CD1c-positive myeloid dendritic cell (primary cell): ENCODE data around the gene PARD3B.
"Not testable (repeated sequence)": the region's sequence is repeated elsewhere in the genome, so short reads cannot be mapped to it uniquely, and the experiment has no call there.

Source experiments
- DNase-seq: peaks from one replicate; pipeline ENCODE4 v3.0.0-alpha.2; 2016; ENCODE audit errors: extremely low spot score

The PARD3B gene

DNA sequence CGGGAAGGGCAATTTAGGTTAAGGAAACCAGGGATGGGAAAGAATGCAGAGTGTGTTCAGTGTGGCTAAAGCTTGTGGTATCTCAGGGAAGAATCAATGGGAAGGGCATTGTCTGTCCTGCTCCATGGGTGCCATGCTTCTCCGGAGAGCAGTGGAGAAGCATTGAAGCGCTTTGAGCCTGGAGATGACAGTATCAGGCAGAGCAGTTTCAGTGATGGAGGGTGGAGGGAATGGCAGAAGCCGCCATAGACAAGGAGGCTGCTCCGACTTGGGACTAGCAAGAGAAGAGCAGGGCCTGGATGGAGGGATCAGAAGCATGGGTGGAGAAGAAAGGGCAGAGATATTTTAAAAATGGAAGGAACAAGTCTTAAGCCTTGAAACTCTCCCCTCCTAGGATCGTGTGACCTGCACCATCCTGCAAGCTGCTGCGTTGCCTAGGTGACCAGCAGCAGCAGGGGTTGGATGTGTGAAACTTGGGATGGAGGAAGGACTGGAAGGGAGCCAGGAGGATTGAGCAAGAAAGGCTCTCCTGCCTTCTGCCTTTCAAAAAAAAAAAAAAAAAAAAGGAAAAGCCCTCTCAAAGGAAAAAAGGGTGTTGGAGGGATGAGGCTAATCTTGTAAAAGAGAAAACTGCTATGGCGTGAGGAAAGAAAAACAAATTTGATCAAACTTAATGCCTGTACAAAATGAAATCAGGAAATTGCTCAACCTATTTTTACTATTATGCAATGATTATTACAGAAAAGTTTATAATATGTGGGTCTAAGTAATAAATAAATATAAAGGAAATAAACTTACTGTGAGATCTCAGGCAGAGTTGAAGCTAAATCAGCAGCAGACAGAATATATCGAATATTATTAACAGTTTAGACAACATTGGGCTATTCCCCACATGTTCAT is 643.2 kb downstream of the PARD3B start:
- DNase-seq = no peak

DNA sequence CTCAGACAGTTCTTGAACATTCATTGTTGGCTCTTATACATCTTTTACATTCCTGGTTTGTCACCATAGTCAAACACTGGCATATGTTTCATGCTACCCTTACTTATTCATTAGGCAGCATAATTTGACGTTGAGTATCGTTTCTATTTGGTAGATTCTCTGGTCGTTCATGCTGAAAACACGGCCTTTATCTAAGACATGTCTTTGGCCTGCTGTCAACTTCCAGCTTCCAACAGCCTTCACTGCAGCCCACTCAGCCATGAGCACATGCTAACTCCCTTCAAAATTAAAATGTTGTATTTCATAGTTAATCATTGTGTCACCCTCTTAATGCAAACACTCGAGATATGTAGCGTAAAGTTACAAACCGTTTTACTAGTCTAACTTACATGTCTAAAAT is 644.0 kb downstream of the PARD3B start:
- DNase-seq = no peak

DNA sequence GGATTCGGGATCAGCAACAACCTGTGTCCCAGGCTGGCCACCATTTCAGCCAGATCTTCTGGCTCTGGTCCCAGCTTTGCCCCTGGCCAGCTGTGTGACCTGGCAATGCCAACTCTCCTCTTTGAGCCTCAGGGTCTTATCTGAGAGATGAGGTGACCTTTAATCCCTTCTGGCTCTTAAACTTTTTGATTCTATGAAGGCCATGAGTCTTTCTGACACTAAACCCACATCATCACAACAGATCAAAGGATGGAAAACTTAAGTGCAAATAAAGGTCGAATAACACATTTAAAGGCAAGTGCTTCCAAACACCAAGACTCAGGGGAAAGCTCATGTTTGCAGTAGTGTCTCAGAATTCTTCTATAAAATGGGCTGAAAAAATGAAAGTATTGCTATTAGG is 645.3 kb downstream of the PARD3B start:
- DNase-seq = no peak

DNA sequence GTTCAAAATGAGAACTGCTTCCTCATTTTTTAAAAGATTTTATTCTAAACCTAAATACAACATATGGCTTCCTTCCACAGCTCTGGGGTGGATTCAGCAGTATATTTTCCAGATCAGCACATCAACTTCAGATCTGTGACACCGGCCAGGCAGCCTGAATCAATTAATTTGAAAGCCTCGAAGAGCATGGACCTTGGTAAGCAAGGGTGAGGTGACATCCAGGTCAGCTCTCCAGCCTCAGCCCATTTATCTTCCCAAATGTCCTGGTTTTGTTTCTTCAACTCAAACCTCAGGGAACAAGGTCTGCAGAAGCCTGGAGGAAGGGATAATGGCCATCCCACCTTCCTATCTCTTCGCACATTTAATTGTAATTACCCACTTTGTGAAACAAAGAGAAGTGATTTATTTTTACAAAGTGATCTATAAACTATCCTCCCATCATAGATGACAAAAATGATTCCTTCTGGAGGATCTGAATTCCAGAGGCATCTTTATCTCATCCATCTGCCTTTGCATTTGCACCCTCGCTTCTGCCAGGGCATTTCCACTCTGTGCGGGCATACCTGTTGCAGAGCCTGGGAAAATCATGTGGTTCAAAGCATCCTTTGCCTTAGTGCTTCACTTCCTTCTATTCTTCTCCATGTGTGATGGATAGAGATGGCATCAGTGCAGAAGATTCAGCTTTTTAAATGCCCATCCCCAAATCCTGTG is 648.0 kb downstream of the PARD3B start:
- DNase-seq = no peak

DNA sequence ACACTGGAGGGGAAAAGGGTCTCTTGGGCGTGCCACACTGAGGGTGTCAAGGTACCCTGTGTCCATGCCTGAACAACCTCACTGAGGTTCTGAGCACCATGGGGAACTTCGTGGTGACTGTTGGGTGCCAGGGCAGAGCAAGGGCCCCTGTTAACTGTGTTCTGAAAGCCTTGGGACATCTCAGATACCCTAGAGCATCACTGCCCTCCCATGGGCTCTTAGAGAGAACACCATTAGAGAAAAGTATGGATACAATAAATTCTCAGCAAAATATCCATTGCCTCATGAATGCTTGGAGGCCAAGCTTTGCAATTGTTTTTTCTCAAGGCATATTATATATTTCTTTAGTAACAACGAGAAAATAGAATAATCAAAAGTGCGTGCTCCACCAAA is 648.6 kb downstream of the PARD3B start:
- DNase-seq = no peak

DNA sequence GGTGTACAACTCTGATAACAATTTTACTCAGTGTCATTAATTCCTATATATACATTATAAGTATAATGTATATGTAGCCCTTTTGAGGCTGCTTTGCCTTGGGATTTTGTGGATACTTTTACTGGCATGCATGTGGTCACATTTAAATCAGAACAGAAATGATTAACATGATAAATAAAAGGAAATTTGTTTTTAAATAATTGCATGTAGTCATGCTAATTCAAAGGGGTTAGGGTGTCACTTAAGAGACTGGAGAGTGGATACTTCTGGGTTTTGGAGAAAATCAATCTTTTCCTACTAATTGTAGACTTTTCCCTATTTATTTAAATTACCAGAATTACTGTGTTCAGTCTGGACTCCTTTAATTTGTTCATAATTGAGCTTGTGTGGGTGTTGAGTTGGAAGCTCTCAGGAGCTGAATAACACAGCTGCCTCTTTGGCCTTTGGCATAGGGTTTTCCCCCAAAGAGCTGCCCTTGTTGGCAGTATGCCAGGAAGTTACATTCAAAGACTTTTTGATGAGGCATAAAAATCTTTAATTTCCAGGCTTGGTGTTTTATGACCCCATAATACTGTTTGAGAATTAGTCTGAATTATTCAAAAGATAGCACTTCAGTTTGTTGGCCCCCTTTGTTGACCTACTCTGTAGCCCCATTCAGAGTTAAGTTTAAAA is 652.3 kb downstream of the PARD3B start:
- no peak for DNase-seq

DNA sequence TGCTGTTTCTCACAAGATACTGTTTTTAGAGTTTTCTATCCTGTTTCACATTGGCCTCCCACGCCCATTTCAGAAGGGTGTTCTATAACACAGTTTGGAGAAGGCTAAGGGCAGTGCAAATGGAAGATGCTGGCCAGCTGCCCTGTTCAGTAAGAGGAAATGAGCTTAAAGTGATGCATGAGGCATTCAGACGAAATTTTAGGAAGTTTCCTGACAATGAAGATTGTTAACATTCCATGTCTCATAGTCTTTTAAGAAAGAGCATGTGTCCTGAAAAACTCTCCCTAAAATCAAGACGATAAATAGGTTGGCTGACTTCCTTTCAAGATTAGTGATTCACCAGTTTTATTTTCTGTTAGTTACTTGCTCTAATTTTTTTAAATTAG is 652.9 kb downstream of the PARD3B start:
- DNase-seq = no peak

DNA sequence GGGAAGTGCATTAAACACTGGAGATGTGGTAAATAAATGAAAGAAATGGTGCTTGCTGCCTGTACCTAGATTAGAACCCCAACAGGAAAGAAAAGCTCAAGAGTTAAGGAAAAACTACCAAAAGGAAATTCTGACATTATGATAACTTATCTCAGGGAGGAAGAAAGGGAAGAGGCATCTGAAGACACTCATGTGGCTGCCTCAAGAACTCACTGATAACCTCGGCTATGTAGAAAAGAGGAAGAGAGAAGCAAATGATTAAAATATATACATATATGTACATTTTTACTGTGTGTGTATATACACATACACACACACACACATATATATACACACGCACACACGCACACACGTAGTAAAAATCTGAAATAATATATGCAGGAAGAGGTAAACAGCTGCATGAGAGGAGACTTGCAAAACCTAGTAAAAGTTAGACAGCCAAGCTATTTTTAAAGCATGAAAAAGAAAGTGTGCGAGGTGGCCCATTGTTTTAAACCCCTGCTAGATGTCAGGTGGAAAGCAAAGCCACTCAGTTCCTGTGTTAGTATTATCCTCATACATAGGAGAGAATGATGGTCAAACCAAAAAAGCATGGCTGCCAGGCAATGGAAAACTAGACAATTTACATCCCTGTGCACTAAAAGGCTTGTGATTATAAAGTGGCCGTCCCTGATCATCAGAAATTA is 654.0 kb downstream of the PARD3B start:
- DNase-seq = no peak

DNA sequence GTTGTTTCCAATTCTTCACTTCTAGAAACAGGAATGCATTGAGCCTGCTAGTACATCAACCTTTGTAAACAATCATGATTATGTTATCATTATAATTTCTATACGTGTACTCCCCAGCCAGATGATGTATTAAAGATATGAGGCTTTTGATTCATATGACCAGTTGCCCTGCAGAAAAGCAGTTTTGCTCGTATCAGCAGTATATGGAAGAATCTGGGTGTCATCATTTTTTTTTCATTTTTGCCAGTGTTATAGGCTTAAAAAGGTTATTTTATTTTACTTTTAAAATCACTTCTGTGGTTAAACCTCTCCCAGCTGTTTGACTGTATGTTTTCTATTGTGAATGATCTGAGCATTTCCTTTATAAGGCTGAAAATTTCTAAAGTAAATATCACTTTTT is 665.2 kb downstream of the PARD3B start:
- no peak for DNase-seq

DNA sequence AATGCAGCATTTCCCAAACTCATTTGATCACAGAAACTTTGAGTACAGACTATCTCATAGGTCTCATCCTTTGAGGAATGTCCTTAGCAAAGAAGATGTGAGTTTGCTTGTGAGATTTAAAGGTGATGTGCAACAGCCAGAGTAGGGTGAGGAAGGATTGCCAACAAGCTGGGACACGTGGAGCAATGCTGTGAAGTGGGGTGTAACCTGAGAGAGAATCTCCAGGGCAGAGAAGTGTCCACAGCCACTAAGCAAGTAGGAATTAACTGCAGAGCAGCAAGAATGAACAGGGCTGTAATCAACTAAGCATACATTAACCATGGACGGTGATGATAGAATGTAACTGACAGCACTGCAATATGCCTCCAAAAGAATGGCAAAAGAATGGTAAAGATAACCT is 667.1 kb downstream of the PARD3B start:
- DNase-seq = no peak

DNA sequence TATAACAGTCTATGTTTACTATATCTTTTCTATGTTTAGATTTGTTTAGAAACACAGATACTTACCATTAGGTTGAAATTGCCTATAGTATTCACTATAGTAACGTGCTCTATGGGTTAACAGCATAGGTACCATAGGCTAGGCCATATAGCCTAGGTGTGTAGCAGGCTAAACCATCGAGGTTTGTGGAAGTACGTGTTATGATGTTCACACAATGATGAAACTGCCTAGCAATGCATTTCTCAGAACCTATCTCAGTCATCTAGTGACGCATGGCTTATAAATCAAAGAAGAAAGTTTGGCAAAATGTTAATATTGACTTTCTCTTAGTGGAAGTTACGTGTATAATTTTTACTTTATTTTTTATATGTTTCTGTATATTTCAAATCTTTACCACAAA is 670.8 kb downstream of the PARD3B start:
- DNase-seq = no peak

DNA sequence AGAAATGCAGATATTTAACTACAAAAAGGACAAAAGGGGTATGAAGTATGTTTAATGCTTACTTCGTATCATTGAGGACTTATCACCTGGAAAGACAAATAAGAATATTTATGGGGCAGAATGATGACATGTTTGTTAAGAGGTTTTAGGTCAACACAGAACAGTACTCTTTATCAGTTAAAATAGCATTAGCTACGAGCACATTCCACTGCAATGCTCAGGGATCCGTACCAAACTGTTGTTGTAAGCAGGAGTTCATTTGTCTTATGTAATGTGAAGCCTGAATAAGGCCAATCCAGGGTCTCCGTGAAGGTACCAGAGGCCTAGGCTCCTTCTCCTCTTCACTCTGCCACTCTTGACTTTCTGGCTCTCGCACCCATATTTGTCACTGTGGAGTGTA is 671.3 kb downstream of the PARD3B start:
- DNase-seq = no peak

DNA sequence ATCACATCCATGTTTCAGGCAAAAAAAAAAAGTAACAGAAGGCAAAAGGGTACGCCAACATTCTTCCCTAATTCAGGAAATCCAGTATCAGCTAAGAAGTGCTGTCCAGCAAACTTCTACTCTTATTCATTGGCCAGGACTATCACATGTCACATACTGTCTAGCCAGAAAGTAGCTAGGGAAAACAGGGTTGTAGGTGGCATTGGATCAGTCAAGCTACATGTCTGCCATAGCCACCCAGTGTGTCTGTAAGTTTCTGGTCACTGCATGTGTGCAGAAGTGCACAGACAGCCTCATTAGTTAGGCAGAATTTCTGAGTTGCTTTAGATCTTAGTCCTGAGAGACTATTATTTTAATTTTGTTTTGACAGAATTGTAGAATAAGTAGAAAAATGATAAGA is 671.7 kb downstream of the PARD3B start:
- no peak for DNase-seq

DNA sequence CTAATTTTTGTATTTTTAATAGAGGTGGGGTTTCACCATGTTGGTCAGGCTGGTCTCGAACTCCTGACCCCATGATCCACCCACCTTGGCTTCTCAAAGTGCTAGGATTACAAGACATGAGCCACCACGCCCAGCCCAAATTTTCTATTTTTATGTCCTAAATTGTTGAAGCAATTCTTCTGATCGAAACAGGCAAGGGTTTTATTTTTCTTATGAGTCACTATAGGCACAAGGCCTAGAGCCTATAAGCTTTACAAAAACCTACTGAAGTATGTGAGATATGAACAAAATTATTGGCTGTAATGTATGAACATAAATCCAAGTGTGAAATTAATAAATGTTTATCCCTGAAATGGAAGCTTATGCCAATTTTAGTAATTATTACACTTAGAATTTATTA is 672.8 kb downstream of the PARD3B start:
- DNase-seq = no peak

DNA sequence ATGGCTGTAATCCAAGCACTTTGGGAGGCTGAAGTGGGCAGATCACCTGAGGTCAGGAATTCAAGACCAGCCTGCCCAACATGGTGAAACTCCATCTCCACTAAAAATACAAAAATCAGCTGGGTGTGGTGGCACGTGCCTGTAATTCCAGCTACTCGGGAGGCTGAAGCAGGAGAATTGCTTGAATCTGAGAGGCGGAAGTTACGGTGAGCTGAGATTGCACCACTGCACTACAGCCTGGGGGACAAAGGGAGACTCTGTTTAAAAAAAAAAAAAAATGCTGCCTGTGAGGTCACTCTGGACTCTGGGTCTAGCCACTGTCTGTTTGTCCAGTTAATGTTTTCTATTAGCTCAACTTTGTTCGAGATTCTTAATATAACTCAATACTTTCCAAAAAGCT is 673.5 kb downstream of the PARD3B start:
- not testable (repeated sequence) for DNase-seq

DNA sequence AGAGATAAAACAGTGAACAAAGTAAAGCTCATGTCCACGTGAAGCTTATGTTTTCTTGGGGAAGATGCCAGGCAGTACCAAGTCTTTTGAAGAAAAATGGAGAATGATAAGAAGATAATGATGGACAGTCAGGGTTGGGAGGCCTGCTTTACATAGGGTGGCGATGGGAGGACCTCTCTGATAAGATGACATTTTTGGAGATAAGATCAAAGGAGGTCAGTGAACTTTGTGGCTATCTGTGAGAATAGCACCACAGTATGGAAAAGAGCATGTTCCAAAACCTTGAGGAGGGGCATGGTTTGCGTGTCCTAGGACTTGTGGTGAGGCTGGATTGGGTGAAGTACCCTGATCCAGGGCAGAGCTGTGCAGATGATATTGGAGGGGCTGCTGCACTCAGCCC is 675.3 kb downstream of the PARD3B start:
- DNase-seq = no peak

DNA sequence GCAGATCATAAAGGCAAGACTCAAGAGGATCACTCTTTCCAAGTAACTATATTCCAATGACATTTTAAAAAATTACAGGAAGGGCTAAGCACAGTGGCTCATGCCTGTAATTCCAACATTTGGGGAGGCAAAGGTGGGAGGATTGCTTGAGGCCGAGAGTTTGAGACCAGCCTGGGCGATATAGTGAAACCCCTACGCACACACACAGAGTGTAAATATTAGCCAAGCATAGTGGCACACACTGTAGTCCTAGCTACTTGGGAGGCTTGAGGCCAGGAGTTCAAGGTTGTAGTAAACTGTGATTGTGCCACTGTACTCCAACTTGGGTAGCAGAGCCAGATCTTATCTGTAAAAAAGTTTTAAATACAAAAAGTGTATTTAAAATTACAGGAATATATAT is 686.8 kb downstream of the PARD3B start:
- no peak for DNase-seq

DNA sequence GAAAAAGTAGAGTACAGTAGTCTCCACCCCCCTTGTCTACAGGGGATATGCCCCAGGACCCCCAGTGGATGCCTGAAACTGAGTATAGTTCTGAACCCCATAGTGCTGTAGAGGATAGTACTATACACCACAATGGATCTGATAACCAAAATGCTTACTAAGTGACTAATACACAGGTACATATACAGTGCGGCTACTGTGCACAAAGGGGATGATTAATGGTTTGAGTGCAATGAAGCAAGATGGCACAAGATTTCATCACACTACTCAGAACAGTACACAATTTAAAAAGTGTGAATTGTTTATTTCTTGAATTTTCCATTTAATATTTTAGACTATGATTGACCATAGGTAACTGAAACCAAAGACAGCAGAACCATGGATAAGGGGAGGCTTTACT is 690.2 kb downstream of the PARD3B start:
- no peak for DNase-seq

DNA sequence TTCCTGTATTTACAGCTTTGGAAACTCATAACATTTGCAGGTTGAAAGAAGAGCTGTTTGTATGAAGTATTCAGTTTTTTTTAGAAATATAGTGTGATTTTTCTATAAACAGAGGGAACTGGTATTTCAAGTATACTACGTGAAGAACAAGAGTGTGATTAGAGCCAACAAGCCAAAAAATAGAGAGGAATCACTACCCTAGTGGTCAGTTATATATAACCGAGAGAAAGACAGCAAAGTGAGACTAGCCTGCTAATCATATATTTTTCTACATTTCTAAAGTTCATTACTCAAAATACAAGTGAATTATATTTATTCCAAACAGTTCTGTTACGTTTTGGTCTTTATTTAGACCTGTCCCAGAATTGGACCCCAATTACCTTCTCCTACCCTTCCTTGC is 692.2 kb downstream of the PARD3B start:
- no peak for DNase-seq

DNA sequence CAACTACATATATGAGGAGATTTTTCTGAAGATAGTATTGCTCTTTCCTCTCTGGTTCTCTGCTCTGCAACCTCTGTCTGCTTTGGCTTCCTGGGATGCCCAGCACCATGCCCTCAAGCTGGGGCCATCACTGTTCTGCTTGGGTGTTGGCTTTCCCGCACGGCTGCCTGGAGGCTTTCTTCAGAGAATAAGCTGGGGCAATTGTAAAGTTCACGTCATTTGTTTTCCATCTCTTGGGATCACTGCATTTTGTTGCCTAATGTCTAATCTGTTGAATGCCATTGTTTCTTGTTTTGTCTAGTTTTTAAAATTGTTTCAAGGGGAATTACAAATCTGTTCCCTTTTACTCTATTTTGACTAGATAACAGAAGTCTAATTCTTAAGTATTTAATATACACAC is 699.7 kb downstream of the PARD3B start:
- no peak for DNase-seq

DNA sequence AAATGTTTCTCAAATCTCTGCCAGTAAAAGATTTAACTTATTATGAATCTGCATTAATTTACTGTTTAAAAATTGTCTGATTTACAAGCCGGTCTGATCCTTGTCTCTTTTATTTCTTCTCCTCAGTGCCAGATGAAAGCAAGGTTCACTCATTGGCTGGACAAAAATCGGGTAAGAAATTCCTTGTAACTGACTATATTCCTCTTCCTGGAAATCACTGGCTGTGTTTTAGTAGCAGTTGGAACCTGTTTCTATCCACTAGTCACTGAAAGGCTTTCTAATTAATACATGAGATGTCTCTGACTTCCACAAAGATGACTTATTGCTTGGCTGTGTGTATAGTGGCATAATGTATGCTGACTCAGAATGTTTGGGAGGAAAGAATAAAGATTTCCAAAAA is 700.4 kb downstream of the PARD3B start:
- DNase-seq = no peak

DNA sequence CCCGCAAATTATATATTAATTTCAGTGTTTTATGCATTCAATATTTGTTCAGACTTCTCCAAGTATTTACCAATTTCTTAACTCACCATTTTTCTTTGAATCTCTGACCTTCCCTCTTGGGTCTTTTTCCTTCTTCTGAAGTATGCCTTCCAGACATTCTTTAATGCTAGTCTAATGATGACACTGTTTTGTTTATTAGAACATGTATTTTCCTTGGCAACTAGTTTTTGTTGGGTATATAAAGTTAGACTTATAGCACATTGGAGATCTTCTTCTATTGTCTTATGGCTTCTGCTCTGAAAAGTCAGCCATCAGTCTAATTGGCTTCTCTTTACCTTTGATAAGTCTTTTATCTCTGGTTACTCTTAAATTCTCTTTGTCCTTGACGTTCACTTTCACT is 713.8 kb downstream of the PARD3B start:
- no peak for DNase-seq
